HepG2 (cell line): ENCODE results near the gene ATG13. TPM values are rescaled to one million over a fixed set of nuclear protein-coding genes. Genes with fewer than 3 reads are reported as not detected.
A peak's percentile ranks its signal among the peaks of the same experiment; 100 is the strongest.

Experiments
- BHLHE40 ChIP-seq: IDR thresholded peaks from 2 replicates; pipeline ENCODE4 v1.6.1; 2011; ENCODE audit warnings: low read length, improper control_type of control experiment
- CREM ChIP-seq, 2 experiments: sonication (generic) in 1 of 2; formaldehyde crosslinking in 1 of 2; IDR thresholded peaks; 2 replicates each; pipeline versions ENCODE4 v1.4.0 to v1.6.1; 2016 to 2020; ENCODE audit warnings: antibody characterized with exemption in 1 of 2, mild to moderate bottlenecking in 1 of 2, missing genetic modification reagents in 1 of 2
- FOXK1 ChIP-seq: sonication (generic); formaldehyde crosslinking; IDR thresholded peaks from 2 replicates; pipeline ENCODE4 v1.4.0; 2020; ENCODE audit warnings: low read depth, missing genetic modification reagents, borderline replicate concordance
- JUN ChIP-seq: sonication (generic); formaldehyde crosslinking; IDR thresholded peaks from 2 replicates; pipeline ENCODE4 v1.4.0; 2020; ENCODE audit warnings: mild to moderate bottlenecking, missing genetic modification reagents
- JUNB ChIP-seq: sonication (generic); formaldehyde crosslinking; IDR thresholded peaks from 2 replicates; pipeline ENCODE4 v1.8.0; 2022; ENCODE audit warnings: missing genetic modification reagents, mild to moderate bottlenecking, borderline replicate concordance
- RELA ChIP-seq: sonication (generic); formaldehyde crosslinking; IDR thresholded peaks from 2 replicates; pipeline ENCODE4 v1.4.0; 2020; ENCODE audit warnings: missing genetic modification reagents
- TCF12 ChIP-seq, 2 experiments: fragments of 450-650 bp in 1 of 2; sonication (generic) in 1 of 2; formaldehyde crosslinking in 1 of 2; IDR thresholded peaks; 2 replicates each; pipeline versions ENCODE4 v1.6.1 to v1.8.0; 2017 to 2022; ENCODE audit warnings: antibody characterized with exemption in 1 of 2, mild to moderate bottlenecking in 1 of 2, missing genetic modification reagents in 1 of 2, moderate library complexity in 1 of 2
- TEAD3 ChIP-seq: optimal IDR thresholded peaks from 2 replicates; pipeline ENCODE3; 2016; ENCODE audit warnings: borderline replicate concordance
- ZKSCAN8 ChIP-seq: IDR thresholded peaks from 2 replicates; pipeline ENCODE4 v1.6.1; 2016; ENCODE audit warnings: borderline replicate concordance, missing genetic modification reagents, missing compliant biosample characterization
- ZNF350 ChIP-seq: sonication (generic); formaldehyde crosslinking; IDR thresholded peaks from 2 replicates; pipeline ENCODE4 v1.4.0; 2020; ENCODE audit warnings: mild to moderate bottlenecking, low read depth, missing genetic modification reagents, borderline replicate concordance
- ZNF598 ChIP-seq: sonication (generic); formaldehyde crosslinking; IDR thresholded peaks from 2 replicates; pipeline ENCODE4 v1.5.1; 2020; ENCODE audit warnings: mild to moderate bottlenecking, missing genetic modification reagents, borderline replicate concordance
- ZNF790 ChIP-seq: sonication (generic); formaldehyde crosslinking; IDR thresholded peaks from 2 replicates; pipeline ENCODE4 v1.8.0; 2022; ENCODE audit warnings: missing genetic modification reagents, mild to moderate bottlenecking, borderline replicate concordance
- ZNF879 ChIP-seq: sonication (generic); formaldehyde crosslinking; IDR thresholded peaks from 2 replicates; pipeline ENCODE4 v1.8.1; 2023; ENCODE audit warnings: missing genetic modification reagents
- polyA plus RNA-seq, 8 experiments: library from polyadenylated mRNA; depleted of rRNA in 3 of 8; stranded (reverse) in 7 of 8; unstranded in 1 of 8; fragments of >200 nt; fragmentation: Illumina TruSeq in 4 of 8; extraction: Trizol in 4 of 8; gene quantifications; 2 replicates each; pipeline versions ENCODE4 v1.2.1 to v1.2.3, GENCODE V29; 2011 to 2016; ENCODE audit warnings: low read depth in 4 of 8, missing spikeins in 1 of 8, mixed read lengths in 1 of 8; ENCODE audit not compliant: insufficient read depth in 1 of 8
- total RNA-seq, 5 experiments: library from RNA; depleted of rRNA; stranded (reverse); fragments of >200 nt; fragmentation: Illumina TruSeq; extraction: Trizol; gene quantifications; 2 replicates each; pipeline ENCODE4 v1.2.3, GENCODE V29; 2016; ENCODE audit warnings: low read depth in 1 of 5
- TF ChIP-seq, protein P1 (sequence below): sonication (generic); formaldehyde crosslinking; IDR thresholded peaks from 2 replicates; pipeline ENCODE4 v1.5.1; 2020; ENCODE audit warnings: mild to moderate bottlenecking, missing genetic modification reagents
- TF ChIP-seq, protein P2 (sequence below): sonication (generic); formaldehyde crosslinking; IDR thresholded peaks from 2 replicates; pipeline ENCODE4 v1.5.1; 2020; ENCODE audit warnings: missing genetic modification reagents, mild to moderate bottlenecking, borderline replicate concordance
- TF ChIP-seq, protein P3 (sequence below): sonication (generic); formaldehyde crosslinking; IDR thresholded peaks from 2 replicates; pipeline ENCODE4 v1.4.0; 2020; ENCODE audit warnings: mild to moderate bottlenecking, missing genetic modification reagents
- TF ChIP-seq, protein P4 (sequence below): sonication (generic); formaldehyde crosslinking; IDR thresholded peaks from 2 replicates; pipeline ENCODE4; 2020; ENCODE audit warnings: missing genetic modification reagents, mild to moderate bottlenecking, borderline replicate concordance

The ATG13 gene
- total and polyA plus RNA-seq, 2 of the 13 experiments (the other 11 are each of a cell fraction or from before 2014, with no cell fraction given), result 55.0 to 77.3 TPM

DNA sequence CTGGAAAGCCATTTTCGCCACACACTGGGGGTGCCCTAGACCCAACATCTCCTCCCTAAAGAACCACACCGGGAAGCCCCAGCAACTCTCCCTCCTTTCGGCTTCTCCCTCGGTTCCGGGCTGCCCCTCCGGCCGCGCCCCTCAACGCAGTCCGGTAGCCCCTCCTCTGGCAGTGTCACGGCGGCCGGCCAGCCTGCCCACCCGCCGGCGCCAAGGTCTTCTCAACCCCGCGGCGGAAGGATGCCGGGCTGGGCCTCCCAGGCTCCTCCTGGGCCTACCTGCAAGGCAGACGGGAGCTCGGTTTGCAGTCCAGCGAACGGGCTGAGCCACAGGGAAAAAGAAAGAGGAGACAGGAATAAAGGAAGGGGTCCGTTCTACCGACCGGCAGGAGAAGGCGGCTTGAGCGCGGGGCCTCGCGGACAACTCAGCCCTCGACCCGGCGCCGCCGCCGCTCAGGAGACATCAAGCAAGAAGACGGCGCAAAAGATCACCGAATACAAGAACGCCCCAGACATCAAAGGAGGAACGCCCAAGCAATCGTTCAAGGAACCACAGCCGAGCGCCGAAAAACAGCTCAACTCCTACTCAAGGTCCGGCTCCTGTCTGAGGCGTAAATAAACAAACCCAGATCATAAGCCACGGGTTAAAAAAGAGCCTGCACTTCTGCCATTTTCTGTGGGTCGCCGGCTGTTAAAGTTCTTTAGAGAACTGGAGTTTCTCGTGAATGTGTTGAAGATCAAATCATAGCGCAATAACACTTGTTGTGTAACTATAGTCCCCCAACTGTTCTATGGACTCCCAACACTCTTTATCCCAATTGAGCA lies 23.6 kb upstream of the ATG13 start, which contains the start of gene AMBRA1 (continued):
- TF ChIP-seq, protein P1, sequence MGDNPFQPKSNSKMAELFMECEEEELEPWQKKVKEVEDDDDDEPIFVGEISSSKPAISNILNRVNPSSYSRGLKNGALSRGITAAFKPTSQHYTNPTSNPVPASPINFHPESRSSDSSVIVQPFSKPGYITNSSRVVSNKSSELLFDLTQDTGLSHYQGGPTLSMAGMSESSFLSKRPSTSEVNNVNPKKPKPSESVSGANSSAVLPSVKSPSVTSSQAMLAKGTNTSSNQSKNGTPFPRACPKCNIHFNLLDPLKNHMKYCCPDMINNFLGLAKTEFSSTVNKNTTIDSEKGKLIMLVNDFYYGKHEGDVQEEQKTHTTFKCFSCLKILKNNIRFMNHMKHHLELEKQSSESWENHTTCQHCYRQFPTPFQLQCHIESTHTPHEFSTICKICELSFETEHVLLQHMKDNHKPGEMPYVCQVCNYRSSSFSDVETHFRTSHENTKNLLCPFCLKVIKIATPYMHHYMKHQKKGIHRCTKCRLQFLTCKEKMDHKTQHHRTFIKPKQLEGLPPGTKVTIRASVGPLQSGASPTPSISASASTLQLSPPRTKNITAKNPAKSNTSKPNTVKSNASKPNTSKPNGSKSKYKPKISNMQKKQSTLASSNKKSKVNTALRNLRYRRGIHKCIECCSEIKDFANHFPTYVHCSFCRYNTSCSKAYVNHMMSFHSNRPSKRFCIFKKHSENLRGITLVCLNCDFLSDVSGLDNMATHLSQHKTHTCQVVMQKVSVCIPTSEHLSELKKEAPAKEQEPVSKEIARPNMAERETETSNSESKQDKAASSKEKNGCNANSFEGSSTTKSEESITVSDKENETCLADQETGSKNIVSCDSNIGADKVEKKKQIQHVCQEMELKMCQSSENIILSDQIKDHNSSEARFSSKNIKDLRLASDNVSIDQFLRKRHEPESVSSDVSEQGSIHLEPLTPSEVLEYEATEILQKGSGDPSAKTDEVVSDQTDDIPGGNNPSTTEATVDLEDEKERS, result 0 out of 2 replicates have a peak, but pooled peaks have one; percentile 77
- TF ChIP-seq BHLHE40, result peak; percentile 47; the same call in 1 of the 2 replicates
- peak; percentile 77; the same call in 1 of the 2 replicates for TF ChIP-seq ZNF879 (CRISPR knock-in tag)
- TF ChIP-seq, protein P2, sequence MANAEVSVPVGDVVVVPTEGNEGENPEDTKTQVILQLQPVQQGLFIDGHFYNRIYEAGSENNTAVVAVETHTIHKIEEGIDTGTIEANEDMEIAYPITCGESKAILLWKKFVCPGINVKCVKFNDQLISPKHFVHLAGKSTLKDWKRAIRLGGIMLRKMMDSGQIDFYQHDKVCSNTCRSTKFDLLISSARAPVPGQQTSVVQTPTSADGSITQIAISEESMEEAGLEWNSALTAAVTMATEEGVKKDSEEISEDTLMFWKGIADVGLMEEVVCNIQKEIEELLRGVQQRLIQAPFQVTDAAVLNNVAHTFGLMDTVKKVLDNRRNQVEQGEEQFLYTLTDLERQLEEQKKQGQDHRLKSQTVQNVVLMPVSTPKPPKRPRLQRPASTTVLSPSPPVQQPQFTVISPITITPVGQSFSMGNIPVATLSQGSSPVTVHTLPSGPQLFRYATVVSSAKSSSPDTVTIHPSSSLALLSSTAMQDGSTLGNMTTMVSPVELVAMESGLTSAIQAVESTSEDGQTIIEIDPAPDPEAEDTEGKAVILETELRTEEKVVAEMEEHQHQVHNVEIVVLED, result peak; percentile 47; the same call in 1 of the 2 replicates
- TF ChIP-seq, protein P3, sequence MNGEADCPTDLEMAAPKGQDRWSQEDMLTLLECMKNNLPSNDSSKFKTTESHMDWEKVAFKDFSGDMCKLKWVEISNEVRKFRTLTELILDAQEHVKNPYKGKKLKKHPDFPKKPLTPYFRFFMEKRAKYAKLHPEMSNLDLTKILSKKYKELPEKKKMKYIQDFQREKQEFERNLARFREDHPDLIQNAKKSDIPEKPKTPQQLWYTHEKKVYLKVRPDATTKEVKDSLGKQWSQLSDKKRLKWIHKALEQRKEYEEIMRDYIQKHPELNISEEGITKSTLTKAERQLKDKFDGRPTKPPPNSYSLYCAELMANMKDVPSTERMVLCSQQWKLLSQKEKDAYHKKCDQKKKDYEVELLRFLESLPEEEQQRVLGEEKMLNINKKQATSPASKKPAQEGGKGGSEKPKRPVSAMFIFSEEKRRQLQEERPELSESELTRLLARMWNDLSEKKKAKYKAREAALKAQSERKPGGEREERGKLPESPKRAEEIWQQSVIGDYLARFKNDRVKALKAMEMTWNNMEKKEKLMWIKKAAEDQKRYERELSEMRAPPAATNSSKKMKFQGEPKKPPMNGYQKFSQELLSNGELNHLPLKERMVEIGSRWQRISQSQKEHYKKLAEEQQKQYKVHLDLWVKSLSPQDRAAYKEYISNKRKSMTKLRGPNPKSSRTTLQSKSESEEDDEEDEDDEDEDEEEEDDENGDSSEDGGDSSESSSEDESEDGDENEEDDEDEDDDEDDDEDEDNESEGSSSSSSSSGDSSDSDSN, result peak; percentile 92
- TF ChIP-seq CREM (IDR thresholded peaks at IDR 0.05), result no peak
- TF ChIP-seq CREM (CRISPR knock-in tag; IDR thresholded peaks at IDR 0.05), result 0 out of 2 replicates have a peak, but pooled peaks have one; percentile 9
- no peak for TF ChIP-seq RELA
- peak; percentile 55 for TF ChIP-seq TEAD3
- TF ChIP-seq JUNB, result no peak
- peak; percentile 93 for TF ChIP-seq FOXK1 (CRISPR knock-in tag)
- 0 out of 2 replicates have a peak, but pooled peaks have one; percentile 27 for TF ChIP-seq ZNF598 (CRISPR knock-in tag)
- TF ChIP-seq, protein P4, sequence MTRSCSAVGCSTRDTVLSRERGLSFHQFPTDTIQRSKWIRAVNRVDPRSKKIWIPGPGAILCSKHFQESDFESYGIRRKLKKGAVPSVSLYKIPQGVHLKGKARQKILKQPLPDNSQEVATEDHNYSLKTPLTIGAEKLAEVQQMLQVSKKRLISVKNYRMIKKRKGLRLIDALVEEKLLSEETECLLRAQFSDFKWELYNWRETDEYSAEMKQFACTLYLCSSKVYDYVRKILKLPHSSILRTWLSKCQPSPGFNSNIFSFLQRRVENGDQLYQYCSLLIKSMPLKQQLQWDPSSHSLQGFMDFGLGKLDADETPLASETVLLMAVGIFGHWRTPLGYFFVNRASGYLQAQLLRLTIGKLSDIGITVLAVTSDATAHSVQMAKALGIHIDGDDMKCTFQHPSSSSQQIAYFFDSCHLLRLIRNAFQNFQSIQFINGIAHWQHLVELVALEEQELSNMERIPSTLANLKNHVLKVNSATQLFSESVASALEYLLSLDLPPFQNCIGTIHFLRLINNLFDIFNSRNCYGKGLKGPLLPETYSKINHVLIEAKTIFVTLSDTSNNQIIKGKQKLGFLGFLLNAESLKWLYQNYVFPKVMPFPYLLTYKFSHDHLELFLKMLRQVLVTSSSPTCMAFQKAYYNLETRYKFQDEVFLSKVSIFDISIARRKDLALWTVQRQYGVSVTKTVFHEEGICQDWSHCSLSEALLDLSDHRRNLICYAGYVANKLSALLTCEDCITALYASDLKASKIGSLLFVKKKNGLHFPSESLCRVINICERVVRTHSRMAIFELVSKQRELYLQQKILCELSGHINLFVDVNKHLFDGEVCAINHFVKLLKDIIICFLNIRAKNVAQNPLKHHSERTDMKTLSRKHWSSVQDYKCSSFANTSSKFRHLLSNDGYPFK (CRISPR knock-in tag), result peak; percentile 65; the same call in 1 of the 2 replicates
- peak; percentile 63; the same call in 1 of the 2 replicates for TF ChIP-seq ZKSCAN8 (CRISPR knock-in tag)
- TF ChIP-seq TCF12 (IDR thresholded peaks at IDR 0.05), result no peak
- peak; percentile 21; the same call in 1 of the 2 replicates for TF ChIP-seq TCF12 (CRISPR knock-in tag; IDR thresholded peaks at IDR 0.05)
- peak; percentile 85 for TF ChIP-seq ZNF350
- 0 out of 2 replicates have a peak, but pooled peaks have one; percentile 17 for TF ChIP-seq ZNF790
- TF ChIP-seq JUN (CRISPR knock-in tag), result no peak
